GM12873 (cell line): Measurements from ENCODE around the gene RGP1.

Experiments
- CTCF ChIP-seq: IDR thresholded peaks from 2 replicates; pipeline ENCODE4 v1.5.1; 2012; ENCODE audit warnings: low read depth, mild to moderate bottlenecking, moderate library complexity, low read length, control low read depth; ENCODE audit not compliant: insufficient read depth; ENCODE audit errors: missing control alignments

Gene RGP1

GRCh38 chr9:35790385-35791296 lies 41.6 kb downstream of the RGP1 start:
- peak; percentile 88 for TF ChIP-seq CTCF

- no peak for TF ChIP-seq CTCF
Measured at GRCh38 chr9:35791297-35791921, 42.3 kb downstream of the RGP1 start, which contains the start of gene NPR2. Gene NPR2, plus strand, starts transcription at chr9:35791591. Its CDS starts 818 bp downstream, at chr9:35792409.

- no peak for TF ChIP-seq CTCF
Measured at GRCh38 chr9:35792024-35792813, 43.1 kb downstream of the RGP1 start.

- TF ChIP-seq CTCF = no peak
Measured at GRCh38 chr9:35792826-35793225, 43.7 kb downstream of the RGP1 start.

DNA sequence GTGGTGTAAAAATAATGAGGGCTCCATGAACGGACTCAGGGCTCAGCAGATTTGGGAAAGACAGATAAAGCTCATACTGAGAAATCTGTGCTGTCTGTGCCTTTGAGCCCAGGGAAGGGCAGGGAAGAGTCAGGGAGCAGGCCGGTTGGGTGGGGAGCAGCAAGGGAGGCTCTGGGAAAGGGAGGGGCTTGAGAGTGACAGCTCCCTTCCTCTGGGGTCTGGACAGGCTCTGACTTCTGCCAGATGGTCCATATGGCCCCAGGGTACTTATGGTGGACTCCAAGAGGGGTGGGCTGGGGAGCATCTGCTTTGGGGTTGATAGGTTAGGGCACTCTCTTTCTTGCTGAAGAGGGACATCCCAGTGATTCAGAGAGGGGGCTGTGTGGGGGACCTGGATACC lies 44.4 kb downstream of the RGP1 start:
- TF ChIP-seq CTCF = no peak

GRCh38 chr9:35795695-35796094 lies 46.6 kb downstream of the RGP1 start:
- no peak for TF ChIP-seq CTCF
